ENCODE results near the gene FBN2. TPM values are rescaled to one million over a fixed set of nuclear protein-coding genes. Genes with fewer than 3 reads are reported as not detected.
"Not testable (repeated sequence)": the region's sequence is repeated elsewhere in the genome, so short reads cannot be mapped to it uniquely, and the experiment has no call there.

FBN2 gene
- total RNA-seq, 1 donor from 2014 or later: 0.58 TPM

GRCh38 chr5:128407944-128408343, 130.1 kb downstream of the FBN2 start:
- intact Hi-C loops (cut with DNase I): no loop called here
- no peak for TF ChIP-seq CTCF (IDR thresholded peaks at IDR 0.05)
- ATAC-seq: no peak

GRCh38 chr5:128406803-128407202, 131.2 kb downstream of the FBN2 start:
- TF ChIP-seq CTCF (IDR thresholded peaks at IDR 0.05): no peak
- H3K4me1 ChIP-seq: no peaks in the 10 kb centered on the region
- H3K36me3 ChIP-seq: no peaks in the 10 kb centered on the region
- DNase-seq (no peak), ATAC-seq (no peak)
- H3K27me3 ChIP-seq: no peaks in the 10 kb centered on the region
- H3K27ac ChIP-seq: no peak overlapping the region
- intact Hi-C loops (cut with DNase I): no loop called here
- no peak overlapping the region for H3K4me3 ChIP-seq
- no peaks in the 10 kb centered on the region for H3K9me3 ChIP-seq

More at GRCh38 chr5:128407944-128408343, 130.1 kb downstream of the FBN2 start:
- Histone ChIP-seq H3K27ac (no peak overlapping the region), H3K27me3 (no peaks in the 10 kb centered on the region), H3K36me3 (no peaks in the 10 kb centered on the region), H3K4me3 (no peak overlapping the region), H3K9me3 (no peaks in the 10 kb centered on the region), H3K4me1 (no peaks in the 10 kb centered on the region)
- no peak for DNase-seq

- Histone ChIP-seq H3K27ac (no peak overlapping the region), H3K4me3 (no peak overlapping the region), H3K36me3 (no peaks in the 10 kb centered on the region), H3K4me1 (no peaks in the 10 kb centered on the region), H3K9me3 (no peaks in the 10 kb centered on the region), H3K27me3 (no peaks in the 10 kb centered on the region)
- no peak for TF ChIP-seq CTCF (IDR thresholded peaks at IDR 0.05)
- intact Hi-C loops (cut with DNase I): no loop called here
- DNase-seq: no peak
- ATAC-seq: no peak
These were observed 132.9 kb downstream of the FBN2 start for GRCh38 chr5:128405159-128405558.

- DNase-seq (no peak), ATAC-seq (no peak)
- H3K4me1 ChIP-seq: no peaks in the 10 kb centered on the region
- no peaks in the 10 kb centered on the region for H3K27me3 ChIP-seq
- intact Hi-C loops (cut with DNase I): no loop called here
- no peak overlapping the region for H3K27ac ChIP-seq
- TF ChIP-seq CTCF (IDR thresholded peaks at IDR 0.05): no peak
- no peaks in the 10 kb centered on the region for H3K9me3 ChIP-seq
- no peaks in the 10 kb centered on the region for H3K36me3 ChIP-seq
- no peak overlapping the region for H3K4me3 ChIP-seq
These were observed 134.7 kb downstream of the FBN2 start for GRCh38 chr5:128403333-128403732.

GRCh38 chr5:128402506-128402905, 135.5 kb downstream of the FBN2 start:
- no peaks in the 10 kb centered on the region for H3K9me3 ChIP-seq
- no peaks in the 10 kb centered on the region for H3K4me1 ChIP-seq
- no peak overlapping the region for H3K4me3 ChIP-seq
- H3K27ac ChIP-seq: no peak overlapping the region
- no peak for ATAC-seq
- TF ChIP-seq CTCF (IDR thresholded peaks at IDR 0.05): no peak
- no peaks in the 10 kb centered on the region for H3K36me3 ChIP-seq
- intact Hi-C loops (cut with DNase I): no loop called here
- no peaks in the 10 kb centered on the region for H3K27me3 ChIP-seq
- DNase-seq: no peak

GRCh38 chr5:128400766-128401165, 137.3 kb downstream of the FBN2 start:
- H3K27ac ChIP-seq; ATAC-seq; DNase-seq; H3K4me3 ChIP-seq; H3K4me1 ChIP-seq; H3K9me3 ChIP-seq; intact Hi-C loops (cut with DNase I); H3K36me3 ChIP-seq; H3K27me3 ChIP-seq: not testable (repeated sequence)

Data from upper lobe of right lung (tissue), 1 donor.